OCI-LY1 (cell line): Measurements from ENCODE around the gene DYRK3.

Experiments used
- H2AFZ ChIP-seq: fragments of 200-600 bp; sonication (generic), shearing (Covaris generic); 2 replicates; pipeline ENCODE4 v1.6.0; 2014; ENCODE audit warnings: antibody characterized with exemption, mild to moderate bottlenecking, low read length
- H3F3A ChIP-seq: fragments of 200-600 bp; sonication (generic), shearing (Covaris generic); 2 replicates; pipeline ENCODE4 v1.6.0; 2014; ENCODE audit warnings: mild to moderate bottlenecking, antibody characterized with exemption, low read length, moderate library complexity; ENCODE audit not compliant: insufficient read depth
- H3K27ac ChIP-seq: fragments of 200-600 bp; sonication (generic); 2 replicates; pipeline ENCODE4 v1.5.1; 2014; ENCODE audit warnings: low read length, mixed run types, mild to moderate bottlenecking, low read depth; ENCODE audit not compliant: poor library complexity, severe bottlenecking
- H3K27me3 ChIP-seq: fragments of 200-600 bp; sonication (generic); 2 replicates; pipeline ENCODE4 v1.6.0; 2014; ENCODE audit warnings: antibody characterized with exemption, mild to moderate bottlenecking, low read length, moderate library complexity; ENCODE audit not compliant: insufficient read depth
- H3K36me3 ChIP-seq: fragments of 200-600 bp; sonication (generic); 2 replicates; pipeline ENCODE4 v1.6.1; 2014; ENCODE audit warnings: mild to moderate bottlenecking, antibody characterized with exemption, low read length, moderate library complexity, mixed read lengths; ENCODE audit not compliant: insufficient read depth
- H3K4me1 ChIP-seq: fragments of 200-600 bp; sonication (generic); 2 replicates; pipeline ENCODE4 v1.5.1; 2014; ENCODE audit warnings: mild to moderate bottlenecking, low read length, moderate library complexity; ENCODE audit not compliant: insufficient read depth, severe bottlenecking
- H3K4me2 ChIP-seq: fragments of 200-600 bp; sonication (generic), shearing (Covaris generic); 2 replicates; pipeline ENCODE4 v1.6.1; 2014; ENCODE audit warnings: low read length
- H3K4me3 ChIP-seq: fragments of 200-600 bp; sonication (generic); 2 replicates; pipeline ENCODE4 v1.5.1; 2014; ENCODE audit warnings: low read length, low read depth, mild to moderate bottlenecking, mixed read lengths; ENCODE audit not compliant: poor library complexity, severe bottlenecking
- H3K79me2 ChIP-seq: fragments of 200-600 bp; shearing (Covaris generic); 2 replicates; pipeline ENCODE4 v1.6.1; 2016; ENCODE audit warnings: mixed run types, low read length, mixed read lengths; ENCODE audit not compliant: insufficient read depth
- H3K9ac ChIP-seq: fragments of 200-600 bp; sonication (generic), shearing (Covaris generic); 2 replicates; pipeline ENCODE4 v1.6.1; 2014; ENCODE audit warnings: mild to moderate bottlenecking, low read length, mixed read lengths
- H3K9me2 ChIP-seq: fragments of 200-600 bp; sonication (generic), shearing (Covaris generic); 2 replicates; pipeline ENCODE4 v1.6.1; 2014; ENCODE audit warnings: low read depth, mild to moderate bottlenecking, low read length, mixed read lengths
- H3K9me3 ChIP-seq: fragments of 200-600 bp; shearing (Covaris generic); 2 replicates; pipeline ENCODE4 v1.6.1; 2014; ENCODE audit warnings: low read length, mixed read lengths
- H4K20me1 ChIP-seq: fragments of 200-600 bp; sonication (generic), shearing (Covaris generic); 2 replicates; pipeline ENCODE4 v1.6.0; 2016; ENCODE audit warnings: mild to moderate bottlenecking, low read length; ENCODE audit not compliant: insufficient read depth
- CTCF ChIP-seq: fragments of 200-600 bp; sonication (generic), shearing (Covaris generic); IDR thresholded peaks from 2 replicates; pipeline ENCODE4 v1.5.1; 2017; ENCODE audit warnings: mild to moderate bottlenecking, antibody characterized with exemption, low read length, moderate library complexity, mixed read lengths
- EZH2 ChIP-seq: fragments of 200-600 bp; sonication (generic), shearing (Covaris generic); IDR thresholded peaks from 2 replicates; pipeline ENCODE4 v1.8.0; 2017; ENCODE audit warnings: borderline replicate concordance, mixed run types, mild to moderate bottlenecking, antibody characterized with exemption, low read length, moderate library complexity, mixed read lengths

DYRK3 gene

GRCh38 chr1:206655471-206655882 lies 20.1 kb downstream of the DYRK3 start:
- H4K20me1 ChIP-seq, result no peaks in the 10 kb centered on the region
- peaks cover 6% of the 10 kb centered on the region for H3K4me1 ChIP-seq
- no peaks in the 10 kb centered on the region for H3K9me2 ChIP-seq
- no peaks in the 10 kb centered on the region for H3K79me2 ChIP-seq
- H3K36me3 ChIP-seq, result no peaks in the 10 kb centered on the region; the same call in 1 of the 2 replicates
- no peaks in the 10 kb centered on the region for H3K9me3 ChIP-seq
- H3K4me3 ChIP-seq, result no peak overlapping the region
- H3K4me2 ChIP-seq, result no peak overlapping the region
- no peak overlapping the region for H3K9ac ChIP-seq
- no peak overlapping the region for H2AFZ ChIP-seq
- no peak overlapping the region for H3K27ac ChIP-seq
- no peaks in the 10 kb centered on the region for H3K27me3 ChIP-seq
- H3F3A ChIP-seq, result no peaks in the 10 kb centered on the region
- TF ChIP-seq EZH2 (no peak), CTCF (no peak)

- Histone ChIP-seq H3K4me2 (no peak overlapping the region), H3K79me2 (no peaks in the 10 kb centered on the region), H3K36me3 (no peaks in the 10 kb centered on the region; the same call in 1 of the 2 replicates), H3K9ac (no peak overlapping the region), H3K27ac (no peak overlapping the region), H4K20me1 (no peaks in the 10 kb centered on the region), H3K9me3 (no peaks in the 10 kb centered on the region), H3K27me3 (no peaks in the 10 kb centered on the region), H3K4me1 (peaks cover 6% of the 10 kb centered on the region), H3K9me2 (no peaks in the 10 kb centered on the region), H2AFZ (no peak overlapping the region), H3K4me3 (no peak overlapping the region), H3F3A (no peaks in the 10 kb centered on the region)
- TF ChIP-seq EZH2 (no peak), CTCF (no peak)
Measured at GRCh38 chr1:206656936-206657335, 21.6 kb downstream of the DYRK3 start.

- Histone ChIP-seq H3K9me2 (no peaks in the 10 kb centered on the region), H3K27me3 (no peaks in the 10 kb centered on the region), H3F3A (no peaks in the 10 kb centered on the region), H3K9me3 (no peaks in the 10 kb centered on the region), H3K4me1 (peaks cover 6% of the 10 kb centered on the region), H3K36me3 (no peaks in the 10 kb centered on the region), H3K79me2 (no peaks in the 10 kb centered on the region), H3K4me2 (no peak overlapping the region), H3K9ac (no peak overlapping the region), H2AFZ (no peak overlapping the region), H3K27ac (no peak overlapping the region), H3K4me3 (no peak overlapping the region), H4K20me1 (no peaks in the 10 kb centered on the region)
- TF ChIP-seq EZH2 (no peak), CTCF (no peak)
Measured at GRCh38 chr1:206657751-206658150, 22.4 kb downstream of the DYRK3 start.
